ENCODE results near the gene COL21A1. TPM values are rescaled to one million over a fixed set of nuclear protein-coding genes. Genes with fewer than 3 reads are reported as not detected.

COL21A1 gene
- total RNA-seq, 4 donors from 2014 or later, result 4.2 to 15.2 (median 4.9) TPM

DNA sequence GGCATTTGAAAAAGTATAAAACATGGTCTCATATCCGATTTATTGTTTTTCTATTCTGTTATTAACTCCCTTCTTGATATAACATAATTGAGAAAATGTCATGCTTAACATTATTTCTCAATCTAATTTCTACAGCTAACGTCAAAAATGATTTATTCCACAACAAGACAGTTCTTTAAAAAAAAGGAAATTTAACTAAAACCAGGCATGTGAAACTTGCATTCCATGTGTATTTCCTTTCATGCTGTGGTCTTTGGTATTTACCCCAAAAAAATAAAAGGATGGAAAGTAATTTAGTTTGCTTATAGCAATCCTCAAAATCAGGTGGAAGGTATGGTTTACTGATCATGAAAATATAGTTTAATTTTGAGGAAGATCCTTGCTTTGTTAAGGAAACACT lies 142.8 kb downstream of the COL21A1 start:
- Histone ChIP-seq H3K4me1 (no peaks in the 10 kb centered on the region), H3K9me3 (no peaks in the 10 kb centered on the region), H3K36me3 (no peaks in the 10 kb centered on the region), H3K4me3 (no peak overlapping the region), H3K27me3 (no peaks in the 10 kb centered on the region), H3K27ac (no peak overlapping the region)
- 69% methylated on average over 2 of the region's 2 CpGs for WGBS
- TF ChIP-seq POLR2A (IDR thresholded peaks at IDR 0.05) (no peak), EP300 (IDR thresholded peaks at IDR 0.05) (no peak), POLR2AphosphoS5 (IDR thresholded peaks at IDR 0.05) (no peak)
- TF ChIP-seq, protein P1, sequence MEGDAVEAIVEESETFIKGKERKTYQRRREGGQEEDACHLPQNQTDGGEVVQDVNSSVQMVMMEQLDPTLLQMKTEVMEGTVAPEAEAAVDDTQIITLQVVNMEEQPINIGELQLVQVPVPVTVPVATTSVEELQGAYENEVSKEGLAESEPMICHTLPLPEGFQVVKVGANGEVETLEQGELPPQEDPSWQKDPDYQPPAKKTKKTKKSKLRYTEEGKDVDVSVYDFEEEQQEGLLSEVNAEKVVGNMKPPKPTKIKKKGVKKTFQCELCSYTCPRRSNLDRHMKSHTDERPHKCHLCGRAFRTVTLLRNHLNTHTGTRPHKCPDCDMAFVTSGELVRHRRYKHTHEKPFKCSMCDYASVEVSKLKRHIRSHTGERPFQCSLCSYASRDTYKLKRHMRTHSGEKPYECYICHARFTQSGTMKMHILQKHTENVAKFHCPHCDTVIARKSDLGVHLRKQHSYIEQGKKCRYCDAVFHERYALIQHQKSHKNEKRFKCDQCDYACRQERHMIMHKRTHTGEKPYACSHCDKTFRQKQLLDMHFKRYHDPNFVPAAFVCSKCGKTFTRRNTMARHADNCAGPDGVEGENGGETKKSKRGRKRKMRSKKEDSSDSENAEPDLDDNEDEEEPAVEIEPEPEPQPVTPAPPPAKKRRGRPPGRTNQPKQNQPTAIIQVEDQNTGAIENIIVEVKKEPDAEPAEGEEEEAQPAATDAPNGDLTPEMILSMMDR (IDR thresholded peaks at IDR 0.05), result no peak
- no peak for DNase-seq (ENCODE audit: low spot score in 2 of 2)

DNA sequence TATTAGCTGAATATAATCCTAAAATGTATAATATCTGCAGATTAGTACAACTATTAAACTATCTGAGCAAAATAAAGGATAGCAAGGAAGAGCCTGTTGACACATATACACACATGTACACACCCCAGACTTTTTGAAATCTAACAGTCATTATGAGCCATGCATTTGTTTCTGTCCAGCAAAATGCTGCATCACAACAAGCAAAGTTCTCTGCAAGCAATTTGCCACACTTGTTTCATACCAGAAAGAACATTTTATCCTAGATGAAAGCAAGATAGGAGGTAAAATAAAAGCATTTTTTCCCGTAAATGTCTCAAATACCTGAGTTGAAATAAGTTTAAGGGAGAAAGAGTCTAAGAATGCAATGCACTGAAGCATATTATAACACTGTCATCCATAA lies 145.2 kb downstream of the COL21A1 start:
- no peak overlapping the region for H3K4me3 ChIP-seq
- no peak for DNase-seq (ENCODE audit: low spot score in 2 of 2)
- WGBS, result 91% methylated on average over 1 of the region's 1 CpG
- TF ChIP-seq POLR2A (IDR thresholded peaks at IDR 0.05), result no peak
- no peak for TF ChIP-seq EP300 (IDR thresholded peaks at IDR 0.05)
- TF ChIP-seq, protein P1 (IDR thresholded peaks at IDR 0.05), result no peak
- TF ChIP-seq POLR2AphosphoS5 (IDR thresholded peaks at IDR 0.05), result no peak
- no peaks in the 10 kb centered on the region for H3K9me3 ChIP-seq
- no peaks in the 10 kb centered on the region for H3K36me3 ChIP-seq
- H3K27ac ChIP-seq, result no peak overlapping the region
- no peaks in the 10 kb centered on the region for H3K4me1 ChIP-seq
- H3K27me3 ChIP-seq, result no peaks in the 10 kb centered on the region

DNA sequence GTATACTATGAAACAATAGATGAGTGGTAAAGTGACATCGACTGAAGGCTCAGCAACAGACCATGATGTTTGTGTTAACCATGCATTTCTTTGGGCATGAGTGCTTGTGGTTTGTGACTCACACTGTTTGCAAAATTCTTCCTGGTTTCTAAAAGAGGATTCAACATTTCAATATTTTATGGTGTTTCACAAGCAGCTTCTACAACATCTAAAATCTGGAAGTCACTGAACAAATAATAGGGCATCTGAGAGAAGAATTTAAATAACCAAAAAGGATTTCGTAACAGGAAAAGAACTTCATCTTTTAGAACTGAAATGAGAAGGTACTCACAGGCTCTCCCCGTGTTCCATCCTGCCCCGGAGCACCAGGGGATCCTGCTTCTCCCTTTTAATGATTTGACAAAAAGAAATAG lies 146.2 kb downstream of the COL21A1 start:
- H3K36me3 ChIP-seq, result no peaks in the 10 kb centered on the region
- no peak for DNase-seq (ENCODE audit: low spot score in 2 of 2)
- 45% methylated on average over 4 of the region's 4 CpGs for WGBS

GRCh38 chr6:56096946-56097621 lies 150.3 kb downstream of the COL21A1 start:
- no peak overlapping the region for H3K4me3 ChIP-seq
- DNase-seq (ENCODE audit: low spot score in 2 of 2), result no peak
- H3K27me3 ChIP-seq, result no peaks in the 10 kb centered on the region
- no peaks in the 10 kb centered on the region for H3K36me3 ChIP-seq
- WGBS, result 66% methylated on average over 2 of the region's 2 CpGs
- no peaks in the 10 kb centered on the region for H3K4me1 ChIP-seq
- TF ChIP-seq, protein P1 (IDR thresholded peaks at IDR 0.05), result no peak
- TF ChIP-seq EP300 (IDR thresholded peaks at IDR 0.05), result no peak
- no peak for TF ChIP-seq POLR2A (IDR thresholded peaks at IDR 0.05)
- TF ChIP-seq POLR2AphosphoS5 (IDR thresholded peaks at IDR 0.05), result no peak
- no peaks in the 10 kb centered on the region for H3K9me3 ChIP-seq
- no peak overlapping the region for H3K27ac ChIP-seq

More for the DNA sequence above, 146.2 kb downstream of the COL21A1 start:
- no peak for TF ChIP-seq EP300 (IDR thresholded peaks at IDR 0.05)
- TF ChIP-seq POLR2A (IDR thresholded peaks at IDR 0.05), result no peak
- no peak for TF ChIP-seq POLR2AphosphoS5 (IDR thresholded peaks at IDR 0.05)
- TF ChIP-seq, protein P1 (IDR thresholded peaks at IDR 0.05), result no peak
- H3K27me3 ChIP-seq, result no peaks in the 10 kb centered on the region
- H3K4me3 ChIP-seq, result no peak overlapping the region
- H3K9me3 ChIP-seq, result no peaks in the 10 kb centered on the region
- H3K27ac ChIP-seq, result no peak overlapping the region
- no peaks in the 10 kb centered on the region for H3K4me1 ChIP-seq

DNA sequence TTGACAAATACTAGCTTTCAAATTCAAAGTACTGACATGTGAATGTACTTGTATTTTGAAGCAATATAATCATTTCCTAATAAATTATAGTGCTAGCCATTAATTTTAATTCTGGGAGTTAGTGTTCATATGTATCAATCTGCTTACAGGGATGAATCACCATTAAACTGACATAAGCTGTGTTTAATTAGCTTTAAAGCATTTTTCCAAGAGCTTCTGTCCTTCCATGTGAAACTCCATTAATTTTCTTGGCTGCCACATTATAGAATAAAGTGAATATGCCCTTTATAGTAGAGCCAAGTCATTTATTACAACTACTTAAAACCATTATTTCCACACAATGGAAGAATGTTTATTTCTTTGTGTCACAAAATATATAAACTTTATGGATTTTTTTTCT lies 150.8 kb downstream of the COL21A1 start:
- Histone ChIP-seq H3K27me3 (no peaks in the 10 kb centered on the region), H3K4me1 (no peaks in the 10 kb centered on the region), H3K27ac (no peak overlapping the region), H3K4me3 (no peak overlapping the region), H3K9me3 (no peaks in the 10 kb centered on the region), H3K36me3 (no peaks in the 10 kb centered on the region)
- no peak for DNase-seq (ENCODE audit: low spot score in 2 of 2)
- TF ChIP-seq, protein P1 (IDR thresholded peaks at IDR 0.05), result no peak
- TF ChIP-seq EP300 (IDR thresholded peaks at IDR 0.05) (no peak), POLR2AphosphoS5 (IDR thresholded peaks at IDR 0.05) (no peak), POLR2A (IDR thresholded peaks at IDR 0.05) (no peak)
